Suppressor macrophage treated with lipopolysaccharide for 1 hour (primary cell): Measurements from ENCODE around the gene POLR1A.
A peak's percentile ranks its signal among the peaks of the same experiment; 100 is the strongest.

Experiments
- DNase-seq, 3 donors: peaks; one replicate each; pipeline ENCODE4 v3.0.0-alpha.2; 2020 to 2022

POLR1A gene

GRCh38 chr2:86036669-86037138, 69.0 kb downstream of the POLR1A start:
- no peak for DNase-seq

- peak; percentile 85 to 87 (median 86) for DNase-seq
Observed at GRCh38 chr2:86035883-86036668, 69.6 kb downstream of the POLR1A start.

GRCh38 chr2:86035376-86035882, 70.3 kb downstream of the POLR1A start:
- no peak for DNase-seq

- DNase-seq, result no peak
Observed at GRCh38 chr2:86033751-86034692, 71.7 kb downstream of the POLR1A start.

GRCh38 chr2:86032861-86033595, 72.7 kb downstream of the POLR1A start:
- no peak for DNase-seq

- no peak for DNase-seq
Observed at GRCh38 chr2:86031606-86032005, 74.1 kb downstream of the POLR1A start.

GRCh38 chr2:86031151-86031550, 74.5 kb downstream of the POLR1A start:
- no peak for DNase-seq

- DNase-seq, result no peak
Observed at GRCh38 chr2:86029873-86030272, 75.8 kb downstream of the POLR1A start.

GRCh38 chr2:86028766-86029381, 76.8 kb downstream of the POLR1A start:
- no peak for DNase-seq

GRCh38 chr2:86027922-86028765, 77.5 kb downstream of the POLR1A start:
- no peak for DNase-seq

- no peak for DNase-seq
Observed at GRCh38 chr2:86027196-86027921, 78.3 kb downstream of the POLR1A start.

GRCh38 chr2:86026744-86027065, 79.0 kb downstream of the POLR1A start:
- DNase-seq, result no peak

GRCh38 chr2:86025976-86026743, 79.5 kb downstream of the POLR1A start:
- no peak for DNase-seq

- DNase-seq, result no peak
Observed at GRCh38 chr2:86025229-86025820, 80.4 kb downstream of the POLR1A start.

- no peak for DNase-seq
Observed at GRCh38 chr2:86023366-86023712, 82.3 kb downstream of the POLR1A start.

- no peak for DNase-seq
Observed at GRCh38 chr2:86022661-86023365, 82.9 kb downstream of the POLR1A start.

GRCh38 chr2:86021396-86022378, 84.0 kb downstream of the POLR1A start:
- no peak for DNase-seq

- DNase-seq, result no peak
Observed at GRCh38 chr2:86020984-86021383, 84.7 kb downstream of the POLR1A start.
